ENCODE results near the gene SLAMF9.

GRCh38 chr1:159965263-159965662 lies 11.2 kb upstream of the SLAMF9 start:
- TF ChIP-seq CTCF (IDR thresholded peaks at IDR 0.05) (no peak), POLR2A (IDR thresholded peaks at IDR 0.05) (no peak)

All from right lobe of liver (tissue), 4 donors.